ENCODE measurements around the gene ZDHHC24. TPM values are rescaled to one million over a fixed set of nuclear protein-coding genes. Genes with fewer than 3 reads are reported as not detected.

The ZDHHC24 gene
- total RNA-seq, 2 experiments from 2014 or later, result 17.0 to 18.4 TPM

- no peak for TF ChIP-seq CTCF (IDR thresholded peaks at IDR 0.05)
- H3K27ac Mint-ChIP-seq, result no peak overlapping the region
- peaks cover 63% of the 10 kb centered on the region for H3K36me3 Mint-ChIP-seq (ENCODE audit: low read depth)
- Histone ChIP-seq H3K9me3 (ENCODE audit: control insufficient read depth in 1 of 2, insufficient read depth in 1 of 2, low read length in 2 of 2) (no peaks in the 10 kb centered on the region), H3K4me1 (ENCODE audit: insufficient read depth, low read length) (peaks cover 24% of the 10 kb centered on the region), H3K27me3 (ENCODE audit: control insufficient read depth in 1 of 2, insufficient read depth in 2 of 2, low read length in 2 of 2) (no peaks in the 10 kb centered on the region), H3K4me3 (ENCODE audit: low read length) (no peak overlapping the region), H3K27ac (ENCODE audit: low read depth in 1 of 2, low read length in 2 of 2) (no peak overlapping the region), H3K36me3 (ENCODE audit: insufficient read depth, low read length) (peaks cover 40% of the 10 kb centered on the region)
- DNase-seq (no peak), ATAC-seq (ENCODE audit: poor library complexity) (no peak)
- ChIA-PET POLR2A (no interaction called here), CTCF (no interaction called here)
- intact Hi-C loops (cut with DNase I, micrococcal nuclease), result no loop called here
- H3K9me3 Mint-ChIP-seq, result no peaks in the 10 kb centered on the region
- H3K27me3 Mint-ChIP-seq, result no peaks in the 10 kb centered on the region
- peaks cover 34% of the 10 kb centered on the region for H3K4me1 Mint-ChIP-seq (ENCODE audit: low read depth)
- H3K4me3 Mint-ChIP-seq, result no peak overlapping the region
Observed at GRCh38 chr11:66539870-66540213, 6.0 kb downstream of the ZDHHC24 start.

- Histone ChIP-seq H3K9me3 (ENCODE audit: control insufficient read depth in 1 of 2, insufficient read depth in 1 of 2, low read length in 2 of 2) (no peaks in the 10 kb centered on the region), H3K27ac (ENCODE audit: low read depth in 1 of 2, low read length in 2 of 2) (no peak overlapping the region), H3K27me3 (ENCODE audit: control insufficient read depth in 1 of 2, insufficient read depth in 2 of 2, low read length in 2 of 2) (no peaks in the 10 kb centered on the region), H3K36me3 (ENCODE audit: insufficient read depth, low read length) (peaks cover 40% of the 10 kb centered on the region), H3K4me3 (ENCODE audit: low read length) (no peak overlapping the region), H3K4me1 (ENCODE audit: insufficient read depth, low read length) (peaks cover 19% of the 10 kb centered on the region)
- Mint-ChIP-seq H3K4me3 (no peak overlapping the region), H3K4me1 (ENCODE audit: low read depth) (peaks cover 31% of the 10 kb centered on the region), H3K27me3 (no peaks in the 10 kb centered on the region), H3K36me3 (ENCODE audit: low read depth) (peaks cover 63% of the 10 kb centered on the region), H3K9me3 (no peaks in the 10 kb centered on the region), H3K27ac (no peak overlapping the region)
- ChIA-PET POLR2A (no interaction called here), CTCF (no interaction called here)
- intact Hi-C loops (cut with DNase I, micrococcal nuclease), result no loop called here
- no peak for TF ChIP-seq CTCF (IDR thresholded peaks at IDR 0.05)
- DNase-seq (no peak), ATAC-seq (ENCODE audit: poor library complexity) (no peak)
Observed at GRCh38 chr11:66539170-66539869, 6.5 kb downstream of the ZDHHC24 start.

GRCh38 chr11:66532784-66533183, 13.1 kb downstream of the ZDHHC24 start:
- Histone ChIP-seq H3K4me3 (ENCODE audit: low read length) (no peak overlapping the region), H3K27me3 (ENCODE audit: control insufficient read depth in 1 of 2, insufficient read depth in 2 of 2, low read length in 2 of 2) (no peaks in the 10 kb centered on the region), H3K27ac (ENCODE audit: low read depth in 1 of 2, low read length in 2 of 2) (no peak overlapping the region), H3K9me3 (ENCODE audit: control insufficient read depth in 1 of 2, insufficient read depth in 1 of 2, low read length in 2 of 2) (no peaks in the 10 kb centered on the region), H3K4me1 (ENCODE audit: insufficient read depth, low read length) (no peaks in the 10 kb centered on the region), H3K36me3 (ENCODE audit: insufficient read depth, low read length) (peaks cover 9% of the 10 kb centered on the region)
- Mint-ChIP-seq H3K27me3 (no peaks in the 10 kb centered on the region), H3K27ac (no peak overlapping the region), H3K4me3 (no peak overlapping the region), H3K9me3 (no peaks in the 10 kb centered on the region), H3K4me1 (ENCODE audit: low read depth) (no peaks in the 10 kb centered on the region), H3K36me3 (ENCODE audit: low read depth) (peaks cover 41% of the 10 kb centered on the region)
- no peak for ATAC-seq (ENCODE audit: poor library complexity)
- ChIA-PET CTCF (no interaction called here), POLR2A (interaction anchor here (1.2 to 1.8 kb wide), 2 partner anchors 13 to 53 kb away, joined by 4 to 5 read pairs; partner anchors contain the start of genes DPP3 and ZDHHC24)
- DNase-seq, result no peak
- intact Hi-C loops (cut with DNase I, micrococcal nuclease), result no loop called here
- TF ChIP-seq CTCF (IDR thresholded peaks at IDR 0.05), result no peak

All from CD4-positive, alpha-beta T cell (primary cell).